HEK293 (cell line): ENCODE data around the gene BTBD10.

ENCODE experiments used
- CTCF ChIP-seq: fragments of 450-650 bp; formaldehyde crosslinking; IDR thresholded peaks from 2 replicates; pipeline ENCODE4 v1.5.1; 2016; ENCODE audit warnings: missing biosample characterization, missing genetic modification characterization
- EGR2 ChIP-seq: fragments of 450-650 bp; formaldehyde crosslinking; IDR thresholded peaks from 2 replicates; pipeline ENCODE4 v1.5.1; 2016; ENCODE audit warnings: low read depth, missing biosample characterization, missing genetic modification characterization
- HOXA7 ChIP-seq: sonication (generic); formaldehyde crosslinking; IDR thresholded peaks from 2 replicates; pipeline ENCODE4 v1.8.1; 2022; ENCODE audit warnings: missing genetic modification reagents, borderline replicate concordance
- MYNN ChIP-seq: fragments of 450-650 bp; formaldehyde crosslinking; IDR thresholded peaks from 2 replicates; pipeline ENCODE4 v1.5.1; 2016; ENCODE audit warnings: missing biosample characterization, missing genetic modification characterization, borderline replicate concordance
- PBX3 ChIP-seq: sonication (generic); formaldehyde crosslinking; IDR thresholded peaks from 2 replicates; pipeline ENCODE4 v1.8.1; 2022; ENCODE audit warnings: mild to moderate bottlenecking, moderate library complexity, missing genetic modification reagents
- REPIN1 ChIP-seq: fragments of 450-650 bp; formaldehyde crosslinking; IDR thresholded peaks from 2 replicates; pipeline ENCODE4 v1.5.1; 2017; ENCODE audit warnings: missing biosample characterization, missing genetic modification characterization, low read depth
- YY1 ChIP-seq: fragments of 450-650 bp; formaldehyde crosslinking; IDR thresholded peaks from 2 replicates; pipeline ENCODE4 v1.5.1; 2018; ENCODE audit warnings: missing biosample characterization, missing genetic modification characterization
- ZBTB11 ChIP-seq: fragments of 450-650 bp; formaldehyde crosslinking; conservative IDR thresholded peaks from 2 replicates; pipeline ENCODE4 v1.5.1; 2016; ENCODE audit warnings: low read depth, missing biosample characterization, missing genetic modification characterization
- ZBTB20 ChIP-seq: fragments of 450-650 bp; formaldehyde crosslinking; IDR thresholded peaks from 2 replicates; pipeline ENCODE4 v1.5.1; 2016; ENCODE audit warnings: missing biosample characterization, missing genetic modification characterization
- ZBTB48 ChIP-seq: fragments of 450-650 bp; formaldehyde crosslinking; IDR thresholded peaks from 2 replicates; pipeline ENCODE4 v1.5.1; 2016; ENCODE audit warnings: missing biosample characterization, missing genetic modification characterization
- ZFP37 ChIP-seq: fragments of 450-650 bp; formaldehyde crosslinking; IDR thresholded peaks from 2 replicates; pipeline ENCODE4 v1.5.1; 2016; ENCODE audit warnings: missing biosample characterization, missing genetic modification characterization
- ZFP69B ChIP-seq: fragments of 450-650 bp; formaldehyde crosslinking; IDR thresholded peaks from 2 replicates; pipeline ENCODE4 v1.5.1; 2016; ENCODE audit warnings: missing biosample characterization, missing genetic modification characterization
- ZIC2 ChIP-seq: fragments of 450-650 bp; formaldehyde crosslinking; IDR thresholded peaks from 2 replicates; pipeline ENCODE4 v1.5.1; 2016; ENCODE audit warnings: missing biosample characterization, missing genetic modification characterization
- ZNF10 ChIP-seq: fragments of 450-650 bp; formaldehyde crosslinking; IDR thresholded peaks from 2 replicates; pipeline ENCODE4 v1.5.1; 2017; ENCODE audit warnings: missing biosample characterization, missing genetic modification characterization
- ZNF23 ChIP-seq: fragments of 450-650 bp; formaldehyde crosslinking; IDR thresholded peaks from 2 replicates; pipeline ENCODE4 v1.5.1; 2016; ENCODE audit warnings: missing biosample characterization, missing genetic modification characterization, borderline replicate concordance
- ZNF366 ChIP-seq: fragments of 450-650 bp; formaldehyde crosslinking; conservative IDR thresholded peaks from 2 replicates; pipeline ENCODE4 v1.5.1; 2016; ENCODE audit warnings: missing biosample characterization, missing genetic modification characterization
- ZNF501 ChIP-seq: fragments of 450-650 bp; formaldehyde crosslinking; IDR thresholded peaks from 2 replicates; pipeline ENCODE4 v1.5.1; 2016; ENCODE audit warnings: missing biosample characterization, missing genetic modification characterization
- ZNF549 ChIP-seq: fragments of 450-650 bp; IDR thresholded peaks from 2 replicates; pipeline ENCODE4 v1.5.1; 2018; ENCODE audit warnings: missing biosample characterization, missing genetic modification characterization, mild to moderate bottlenecking, inconsistent platforms, moderate library complexity
- ZNF621 ChIP-seq: fragments of 450-650 bp; formaldehyde crosslinking; IDR thresholded peaks from 2 replicates; pipeline ENCODE4 v1.5.1; 2017; ENCODE audit warnings: missing biosample characterization, missing genetic modification characterization
- ZNF629 ChIP-seq: fragments of 450-650 bp; formaldehyde crosslinking; IDR thresholded peaks from 2 replicates; pipeline ENCODE4 v1.5.1; 2017; ENCODE audit warnings: missing biosample characterization, missing genetic modification characterization
- ZNF701 ChIP-seq: fragments of 450-650 bp; formaldehyde crosslinking; IDR thresholded peaks from 2 replicates; pipeline ENCODE4 v1.5.1; 2016; ENCODE audit warnings: missing biosample characterization, missing genetic modification characterization
- ZNF785 ChIP-seq: fragments of 450-650 bp; formaldehyde crosslinking; IDR thresholded peaks from 2 replicates; pipeline ENCODE4 v1.5.1; 2016; ENCODE audit warnings: missing biosample characterization, missing genetic modification characterization
- TF ChIP-seq, protein P1 (sequence below): fragments of 450-650 bp; formaldehyde crosslinking; IDR thresholded peaks from 2 replicates; pipeline ENCODE4 v1.5.1; 2016; ENCODE audit warnings: missing biosample characterization, missing genetic modification characterization
- TF ChIP-seq, protein P2 (sequence below): fragments of 450-650 bp; formaldehyde crosslinking; IDR thresholded peaks from 2 replicates; pipeline ENCODE4 v1.5.1; 2017; ENCODE audit warnings: missing biosample characterization, missing genetic modification characterization
- TF ChIP-seq, protein P3 (sequence below): fragments of 450-650 bp; formaldehyde crosslinking; IDR thresholded peaks from 2 replicates; pipeline ENCODE4 v1.5.1; 2016; ENCODE audit warnings: missing biosample characterization, missing genetic modification characterization
- TF ChIP-seq, protein P4 (sequence below): fragments of 450-650 bp; formaldehyde crosslinking; IDR thresholded peaks from 2 replicates; pipeline ENCODE4 v1.5.1; 2017; ENCODE audit warnings: missing biosample characterization, missing genetic modification characterization

BTBD10 gene

GRCh38 chr11:13462311-13462900 is 616 bp downstream of the BTBD10 start (continued):
- TF ChIP-seq PBX3 (CRISPR knock-in tag) (no peak; the same call in 1 of the 2 replicates), ZBTB11 (tag by site-specific recombination) (no peak), ZBTB20 (tag by site-specific recombination) (peak; percentile 54; the same call in 1 of the 2 replicates), ZNF785 (tag by site-specific recombination) (no peak), ZFP69B (tag by site-specific recombination) (no peak), YY1 (tag by site-specific recombination) (no peak), CTCF (tag by site-specific recombination) (0 out of 2 replicates have a peak, but pooled peaks have one; percentile 8), ZIC2 (tag by site-specific recombination) (no peak), ZBTB48 (tag by site-specific recombination) (peak; percentile 24; the same call in 1 of the 2 replicates), ZNF23 (tag by site-specific recombination) (no peak), ZNF10 (tag by site-specific recombination) (no peak), ZNF621 (tag by site-specific recombination) (no peak), EGR2 (tag by site-specific recombination) (no peak), ZNF701 (no peak), ZNF629 (tag by site-specific recombination) (no peak), ZNF366 (peak; percentile 46), REPIN1 (tag by site-specific recombination) (no peak), ZNF501 (tag by site-specific recombination) (no peak), ZFP37 (tag by site-specific recombination) (no peak), MYNN (tag by site-specific recombination) (no peak), ZNF549 (tag by site-specific recombination) (no peak), HOXA7 (CRISPR knock-in tag) (no peak)
- TF ChIP-seq, protein P1, sequence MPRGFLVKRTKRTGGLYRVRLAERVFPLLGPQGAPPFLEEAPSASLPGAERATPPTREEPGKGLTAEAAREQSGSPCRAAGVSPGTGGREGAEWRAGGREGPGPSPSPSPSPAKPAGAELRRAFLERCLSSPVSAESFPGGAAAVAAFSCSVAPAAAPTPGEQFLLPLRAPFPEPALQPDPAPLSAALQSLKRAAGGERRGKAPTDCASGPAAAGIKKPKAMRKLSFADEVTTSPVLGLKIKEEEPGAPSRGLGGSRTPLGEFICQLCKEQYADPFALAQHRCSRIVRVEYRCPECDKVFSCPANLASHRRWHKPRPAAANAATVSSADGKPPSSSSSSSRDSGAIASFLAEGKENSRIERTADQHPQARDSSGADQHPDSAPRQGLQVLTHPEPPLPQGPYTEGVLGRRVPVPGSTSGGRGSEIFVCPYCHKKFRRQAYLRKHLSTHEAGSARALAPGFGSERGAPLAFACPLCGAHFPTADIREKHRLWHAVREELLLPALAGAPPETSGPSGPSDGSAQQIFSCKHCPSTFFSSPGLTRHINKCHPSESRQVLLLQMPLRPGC (tag by site-specific recombination) = no peak
- TF ChIP-seq, protein P2, sequence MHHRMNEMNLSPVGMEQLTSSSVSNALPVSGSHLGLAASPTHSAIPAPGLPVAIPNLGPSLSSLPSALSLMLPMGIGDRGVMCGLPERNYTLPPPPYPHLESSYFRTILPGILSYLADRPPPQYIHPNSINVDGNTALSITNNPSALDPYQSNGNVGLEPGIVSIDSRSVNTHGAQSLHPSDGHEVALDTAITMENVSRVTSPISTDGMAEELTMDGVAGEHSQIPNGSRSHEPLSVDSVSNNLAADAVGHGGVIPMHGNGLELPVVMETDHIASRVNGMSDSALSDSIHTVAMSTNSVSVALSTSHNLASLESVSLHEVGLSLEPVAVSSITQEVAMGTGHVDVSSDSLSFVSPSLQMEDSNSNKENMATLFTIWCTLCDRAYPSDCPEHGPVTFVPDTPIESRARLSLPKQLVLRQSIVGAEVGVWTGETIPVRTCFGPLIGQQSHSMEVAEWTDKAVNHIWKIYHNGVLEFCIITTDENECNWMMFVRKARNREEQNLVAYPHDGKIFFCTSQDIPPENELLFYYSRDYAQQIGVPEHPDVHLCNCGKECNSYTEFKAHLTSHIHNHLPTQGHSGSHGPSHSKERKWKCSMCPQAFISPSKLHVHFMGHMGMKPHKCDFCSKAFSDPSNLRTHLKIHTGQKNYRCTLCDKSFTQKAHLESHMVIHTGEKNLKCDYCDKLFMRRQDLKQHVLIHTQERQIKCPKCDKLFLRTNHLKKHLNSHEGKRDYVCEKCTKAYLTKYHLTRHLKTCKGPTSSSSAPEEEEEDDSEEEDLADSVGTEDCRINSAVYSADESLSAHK = no peak
- TF ChIP-seq, protein P3, sequence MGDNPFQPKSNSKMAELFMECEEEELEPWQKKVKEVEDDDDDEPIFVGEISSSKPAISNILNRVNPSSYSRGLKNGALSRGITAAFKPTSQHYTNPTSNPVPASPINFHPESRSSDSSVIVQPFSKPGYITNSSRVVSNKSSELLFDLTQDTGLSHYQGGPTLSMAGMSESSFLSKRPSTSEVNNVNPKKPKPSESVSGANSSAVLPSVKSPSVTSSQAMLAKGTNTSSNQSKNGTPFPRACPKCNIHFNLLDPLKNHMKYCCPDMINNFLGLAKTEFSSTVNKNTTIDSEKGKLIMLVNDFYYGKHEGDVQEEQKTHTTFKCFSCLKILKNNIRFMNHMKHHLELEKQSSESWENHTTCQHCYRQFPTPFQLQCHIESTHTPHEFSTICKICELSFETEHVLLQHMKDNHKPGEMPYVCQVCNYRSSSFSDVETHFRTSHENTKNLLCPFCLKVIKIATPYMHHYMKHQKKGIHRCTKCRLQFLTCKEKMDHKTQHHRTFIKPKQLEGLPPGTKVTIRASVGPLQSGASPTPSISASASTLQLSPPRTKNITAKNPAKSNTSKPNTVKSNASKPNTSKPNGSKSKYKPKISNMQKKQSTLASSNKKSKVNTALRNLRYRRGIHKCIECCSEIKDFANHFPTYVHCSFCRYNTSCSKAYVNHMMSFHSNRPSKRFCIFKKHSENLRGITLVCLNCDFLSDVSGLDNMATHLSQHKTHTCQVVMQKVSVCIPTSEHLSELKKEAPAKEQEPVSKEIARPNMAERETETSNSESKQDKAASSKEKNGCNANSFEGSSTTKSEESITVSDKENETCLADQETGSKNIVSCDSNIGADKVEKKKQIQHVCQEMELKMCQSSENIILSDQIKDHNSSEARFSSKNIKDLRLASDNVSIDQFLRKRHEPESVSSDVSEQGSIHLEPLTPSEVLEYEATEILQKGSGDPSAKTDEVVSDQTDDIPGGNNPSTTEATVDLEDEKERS (tag by site-specific recombination) = no peak
- TF ChIP-seq, protein P4, sequence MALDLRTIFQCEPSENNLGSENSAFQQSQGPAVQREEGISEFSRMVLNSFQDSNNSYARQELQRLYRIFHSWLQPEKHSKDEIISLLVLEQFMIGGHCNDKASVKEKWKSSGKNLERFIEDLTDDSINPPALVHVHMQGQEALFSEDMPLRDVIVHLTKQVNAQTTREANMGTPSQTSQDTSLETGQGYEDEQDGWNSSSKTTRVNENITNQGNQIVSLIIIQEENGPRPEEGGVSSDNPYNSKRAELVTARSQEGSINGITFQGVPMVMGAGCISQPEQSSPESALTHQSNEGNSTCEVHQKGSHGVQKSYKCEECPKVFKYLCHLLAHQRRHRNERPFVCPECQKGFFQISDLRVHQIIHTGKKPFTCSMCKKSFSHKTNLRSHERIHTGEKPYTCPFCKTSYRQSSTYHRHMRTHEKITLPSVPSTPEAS (tag by site-specific recombination) = no peak
